ENCODE measurements around the gene ZER1. TPM values are rescaled to one million over a fixed set of nuclear protein-coding genes. Genes with fewer than 3 reads are reported as not detected.
A peak's percentile ranks its signal among the peaks of the same experiment; 100 is the strongest.
"Not testable (repeated sequence)": the region's sequence is repeated elsewhere in the genome, so short reads cannot be mapped to it uniquely, and the experiment has no call there.

ZER1 gene
- total and polyA plus RNA-seq, 5 donors from 2014 or later = 31.9 to 44.7 (median 38.1) TPM

DNA sequence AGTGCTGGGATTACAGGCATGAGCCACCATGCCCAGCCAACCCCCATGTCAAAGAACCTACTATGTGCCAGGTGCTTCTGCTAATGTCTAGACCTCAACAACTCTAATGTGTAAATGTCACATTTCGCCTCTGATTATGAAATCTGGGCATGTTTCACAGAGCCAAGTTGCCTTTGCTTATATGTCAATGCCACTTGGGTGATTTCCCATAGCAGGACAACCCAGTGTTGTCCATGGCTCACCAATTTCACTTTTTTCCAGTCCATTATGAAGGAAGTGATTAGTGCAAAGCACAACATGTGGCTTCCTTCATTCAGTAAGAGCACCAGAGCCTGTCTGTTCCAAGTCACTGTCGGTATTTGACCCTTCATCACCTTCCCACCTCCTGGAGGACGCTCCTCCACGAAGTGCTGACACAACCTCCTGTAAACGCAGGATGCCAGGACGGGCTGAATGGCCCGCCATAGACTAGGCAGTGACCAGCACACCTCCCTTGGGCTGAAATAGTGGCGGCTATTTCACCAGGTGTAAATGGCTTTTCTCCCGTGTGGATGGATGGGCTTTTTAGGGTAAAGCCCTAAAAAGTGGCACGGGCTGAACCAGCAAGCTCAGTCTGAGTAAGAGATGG is 70.4 kb downstream of the ZER1 start:
- Histone ChIP-seq H3K27ac (ENCODE audit: insufficient read depth, low read length, poor library complexity, severe bottlenecking) (no peak overlapping the region), H3K27me3 (ENCODE audit: control insufficient read depth, insufficient read depth, low read length) (no peaks in the 10 kb centered on the region), H3K4me3 (ENCODE audit: low read depth, low read length) (no peak overlapping the region), H3K9me3 (ENCODE audit: control insufficient read depth in 2 of 2, low read length in 2 of 2) (no peaks in the 10 kb centered on the region), H3K4me1 (ENCODE audit: control insufficient read depth, insufficient read depth, low read length, poor library complexity, severe bottlenecking) (peaks cover 20% of the 10 kb centered on the region), H3K36me3 (ENCODE audit: control insufficient read depth, insufficient read depth, low read length) (peaks cover 6% of the 10 kb centered on the region)
- Mint-ChIP-seq H3K9me3 (no peaks in the 10 kb centered on the region), H3K4me3 (peak overlapping the region; percentile 38 to 99 (median 86)), H3K36me3 (peaks cover under 1% of the 10 kb centered on the region), H3K4me1 (peaks cover 0 to 11% (median 6%) of the 10 kb centered on the region in 4 donors), H3K27me3 (no peaks in the 10 kb centered on the region), H3K27ac (peak overlapping the region in 1 of 3 donors; percentile 20)
- ATAC-seq (ENCODE audit: low read depth in 2 of 2) (no peak), DNase-seq (no peak)

DNA sequence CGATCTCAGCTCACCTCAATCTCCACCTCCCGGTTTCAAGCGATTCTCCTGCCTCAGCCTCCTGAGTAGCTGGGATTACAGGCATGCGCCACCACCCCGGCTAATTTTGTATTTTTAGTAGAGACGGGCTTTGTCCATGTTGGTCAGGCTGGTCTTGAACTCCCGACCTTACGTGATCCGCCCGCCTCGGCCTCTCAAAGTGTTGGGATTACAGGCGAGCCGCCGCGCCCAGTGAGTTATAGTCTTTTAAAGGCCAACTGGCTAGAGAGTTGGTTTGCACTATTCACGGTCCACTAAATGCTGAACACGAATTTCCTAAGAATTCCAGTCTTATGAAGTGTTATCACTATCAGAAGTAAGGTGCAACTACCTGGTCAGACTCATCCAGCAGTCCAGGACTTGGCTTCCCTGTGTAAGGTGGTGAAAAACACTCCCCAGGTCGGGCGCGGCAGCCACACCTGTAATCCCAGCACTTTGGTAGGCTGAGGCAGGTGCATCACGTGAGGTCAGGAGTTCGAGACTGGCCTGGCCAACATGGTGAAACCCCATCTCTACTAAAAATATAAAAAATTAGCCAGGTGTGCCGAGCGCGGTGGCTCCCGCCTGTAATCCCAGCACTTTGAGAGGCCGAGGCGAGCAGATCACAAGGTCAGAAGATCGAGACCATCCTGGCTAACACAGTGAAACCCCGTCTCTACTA is 72.5 kb downstream of the ZER1 start:
- peaks cover 0 to 11% (median 6%) of the 10 kb centered on the region in 4 donors for H3K4me1 Mint-ChIP-seq
- not testable (repeated sequence) for H3K27me3 Mint-ChIP-seq; H3K27ac ChIP-seq (ENCODE audit: insufficient read depth, low read length, poor library complexity, severe bottlenecking); ATAC-seq (ENCODE audit: low read depth in 2 of 2); DNase-seq; H3K9me3 Mint-ChIP-seq; H3K9me3 ChIP-seq (ENCODE audit: control insufficient read depth in 2 of 2, low read length in 2 of 2); H3K27me3 ChIP-seq (ENCODE audit: control insufficient read depth, insufficient read depth, low read length); H3K27ac Mint-ChIP-seq; H3K4me3 ChIP-seq (ENCODE audit: low read depth, low read length); H3K36me3 Mint-ChIP-seq; H3K4me3 Mint-ChIP-seq
- Histone ChIP-seq H3K4me1 (ENCODE audit: control insufficient read depth, insufficient read depth, low read length, poor library complexity, severe bottlenecking) (peaks cover 20% of the 10 kb centered on the region), H3K36me3 (ENCODE audit: control insufficient read depth, insufficient read depth, low read length) (peaks cover 22% of the 10 kb centered on the region)

DNA sequence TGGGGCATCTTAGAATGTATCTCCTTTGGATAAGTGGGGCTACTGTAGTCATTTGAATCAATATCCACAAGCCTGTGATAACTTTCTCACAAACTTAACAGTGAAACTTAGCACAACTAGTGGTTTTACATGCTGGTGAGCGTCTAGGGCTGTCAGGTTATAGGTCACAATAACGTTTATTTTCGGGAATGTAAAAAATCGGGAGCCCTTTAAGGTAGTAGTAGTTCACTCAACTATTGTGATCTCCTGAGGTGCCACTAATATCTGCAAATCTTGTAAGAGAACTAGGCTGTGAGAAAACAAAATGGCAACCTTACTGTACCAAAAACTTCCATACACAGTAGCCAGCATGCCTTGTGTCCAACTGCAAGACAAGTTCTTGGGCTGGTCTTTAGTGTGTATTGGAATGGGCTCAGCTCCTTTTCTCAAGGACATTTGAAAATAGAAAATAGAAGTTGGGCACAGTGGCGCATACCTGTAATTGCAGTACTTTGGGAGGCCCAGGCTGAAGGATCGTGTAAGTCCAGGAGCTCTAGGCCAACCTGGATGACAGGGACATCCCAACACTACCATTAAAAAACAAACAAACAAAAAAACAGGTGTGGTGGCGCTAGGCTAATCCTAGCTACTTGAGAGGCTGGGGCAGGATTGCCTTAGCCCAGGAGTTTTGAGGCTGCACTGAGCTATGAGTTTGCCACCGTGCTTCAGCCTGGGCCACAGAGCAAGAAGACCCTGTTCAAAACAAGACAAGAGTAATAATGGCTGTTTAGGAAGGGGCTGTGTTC is 74.6 kb downstream of the ZER1 start:
- Histone ChIP-seq H3K27ac (ENCODE audit: insufficient read depth, low read length, poor library complexity, severe bottlenecking) (no peak overlapping the region), H3K4me1 (ENCODE audit: control insufficient read depth, insufficient read depth, low read length, poor library complexity, severe bottlenecking) (peaks cover 4% of the 10 kb centered on the region), H3K9me3 (ENCODE audit: control insufficient read depth in 2 of 2, low read length in 2 of 2) (no peaks in the 10 kb centered on the region), H3K36me3 (ENCODE audit: control insufficient read depth, insufficient read depth, low read length) (peaks cover 43% of the 10 kb centered on the region), H3K27me3 (ENCODE audit: control insufficient read depth, insufficient read depth, low read length) (no peaks in the 10 kb centered on the region), H3K4me3 (ENCODE audit: low read depth, low read length) (no peak overlapping the region)
- H3K27ac Mint-ChIP-seq = no peak overlapping the region
- peaks cover 17% of the 10 kb centered on the region for H3K36me3 Mint-ChIP-seq
- DNase-seq (no peak), ATAC-seq (ENCODE audit: low read depth in 2 of 2) (no peak)
- H3K4me3 Mint-ChIP-seq = no peak overlapping the region
- no peaks in the 10 kb centered on the region for H3K27me3 Mint-ChIP-seq
- peaks cover 4 to 14% (median 13%) of the 10 kb centered on the region in 4 donors for H3K4me1 Mint-ChIP-seq
- no peaks in the 10 kb centered on the region for H3K9me3 Mint-ChIP-seq

DNA sequence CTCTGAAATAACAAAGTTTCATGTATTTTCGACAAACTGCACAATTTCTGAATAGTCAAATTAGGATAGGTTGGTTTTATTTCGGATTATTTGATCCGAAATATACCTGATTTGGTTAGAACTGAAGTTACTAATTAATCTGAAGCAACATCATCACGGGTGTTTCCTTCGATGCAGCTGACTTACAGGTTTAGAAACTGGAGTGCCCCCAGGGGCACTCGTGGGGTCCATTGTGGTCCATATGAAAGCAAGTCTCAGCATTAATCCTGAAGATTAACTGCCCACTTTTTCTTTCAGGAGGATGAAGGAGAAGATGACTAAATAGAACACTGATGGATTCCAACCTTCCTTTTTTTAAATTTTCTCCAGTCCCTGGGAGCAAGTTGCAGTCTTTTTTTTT is 77.4 kb downstream of the ZER1 start:
- Mint-ChIP-seq H3K4me3 (no peak overlapping the region), H3K27ac (no peak overlapping the region)

DNA sequence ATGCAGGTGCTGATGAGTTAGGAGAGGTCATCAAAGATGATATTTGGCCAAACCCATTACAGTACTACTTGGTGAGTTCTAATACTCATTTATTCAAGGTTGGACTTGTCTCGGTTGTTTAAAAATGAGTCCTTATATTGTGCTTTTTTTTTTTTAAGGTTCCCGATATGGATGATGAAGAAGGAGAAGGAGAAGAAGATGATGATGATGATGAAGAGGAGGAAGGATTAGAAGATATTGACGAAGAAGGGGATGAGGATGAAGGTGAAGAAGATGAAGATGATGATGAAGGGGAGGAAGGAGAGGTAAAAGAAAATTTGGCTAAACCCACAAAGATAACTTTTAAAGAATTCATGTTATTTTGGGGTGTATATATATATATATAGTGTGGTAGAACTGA is 78.0 kb downstream of the ZER1 start:
- not testable (repeated sequence) for H3K9me3 Mint-ChIP-seq; H3K27me3 Mint-ChIP-seq; H3K27ac ChIP-seq (ENCODE audit: insufficient read depth, low read length, poor library complexity, severe bottlenecking); DNase-seq; H3K27me3 ChIP-seq (ENCODE audit: control insufficient read depth, insufficient read depth, low read length); ATAC-seq (ENCODE audit: low read depth in 2 of 2); H3K4me3 ChIP-seq (ENCODE audit: low read depth, low read length); H3K9me3 ChIP-seq (ENCODE audit: control insufficient read depth in 2 of 2, low read length in 2 of 2)
- H3K36me3 ChIP-seq (ENCODE audit: control insufficient read depth, insufficient read depth, low read length) = peaks cover 47% of the 10 kb centered on the region
- Mint-ChIP-seq H3K27ac (peak overlapping the region in 2 of 3 donors; percentile 76 to 96), H3K4me1 (peaks cover 12 to 29% (median 22%) of the 10 kb centered on the region in 4 donors), H3K4me3 (peak overlapping the region in 1 of 4 donors; percentile 67), H3K36me3 (peaks cover 30% of the 10 kb centered on the region)
- peaks cover 15% of the 10 kb centered on the region for H3K4me1 ChIP-seq (ENCODE audit: control insufficient read depth, insufficient read depth, low read length, poor library complexity, severe bottlenecking)

More for the DNA sequence above, 77.4 kb downstream of the ZER1 start:
- ATAC-seq (ENCODE audit: low read depth in 2 of 2) = no peak
- Mint-ChIP-seq H3K36me3 (peaks cover 30% of the 10 kb centered on the region), H3K9me3 (no peaks in the 10 kb centered on the region), H3K27me3 (no peaks in the 10 kb centered on the region), H3K4me1 (peaks cover 12 to 29% (median 22%) of the 10 kb centered on the region in 4 donors)
- Histone ChIP-seq H3K27ac (ENCODE audit: insufficient read depth, low read length, poor library complexity, severe bottlenecking) (no peak overlapping the region), H3K9me3 (ENCODE audit: control insufficient read depth in 2 of 2, low read length in 2 of 2) (no peaks in the 10 kb centered on the region), H3K4me1 (ENCODE audit: control insufficient read depth, insufficient read depth, low read length, poor library complexity, severe bottlenecking) (peaks cover 15% of the 10 kb centered on the region), H3K36me3 (ENCODE audit: control insufficient read depth, insufficient read depth, low read length) (peaks cover 47% of the 10 kb centered on the region), H3K4me3 (ENCODE audit: low read depth, low read length) (no peak overlapping the region), H3K27me3 (ENCODE audit: control insufficient read depth, insufficient read depth, low read length) (no peaks in the 10 kb centered on the region)
- no peak for DNase-seq

DNA sequence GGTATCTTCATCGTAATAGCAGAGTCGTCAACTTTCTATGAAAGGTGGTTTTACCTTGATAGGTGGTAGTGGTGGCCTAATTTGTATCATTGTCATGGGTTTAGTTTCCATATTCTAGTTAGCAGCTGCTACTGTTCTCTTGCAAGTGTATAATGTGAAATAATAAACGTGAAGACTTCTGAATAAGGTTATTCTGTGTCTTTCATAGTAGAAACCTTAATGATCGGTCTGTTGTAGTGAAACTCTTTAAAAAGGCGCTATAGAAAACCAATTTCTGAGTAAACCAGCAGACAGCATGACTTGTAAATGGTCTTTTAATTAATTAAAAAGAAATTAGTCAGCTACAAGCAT is 81.1 kb downstream of the ZER1 start:
- peak overlapping the region; percentile 95 to 100 (median 96) for H3K27ac Mint-ChIP-seq
- peak overlapping the region; percentile 93 to 100 (median 96) for H3K4me3 Mint-ChIP-seq
- Histone ChIP-seq H3K27ac (ENCODE audit: insufficient read depth, low read length, poor library complexity, severe bottlenecking) (peak overlapping the region; percentile 68), H3K27me3 (ENCODE audit: control insufficient read depth, insufficient read depth, low read length) (no peaks in the 10 kb centered on the region), H3K4me1 (ENCODE audit: control insufficient read depth, insufficient read depth, low read length, poor library complexity, severe bottlenecking) (peaks cover 38% of the 10 kb centered on the region), H3K4me3 (ENCODE audit: low read depth, low read length) (peak overlapping the region; percentile 84), H3K9me3 (ENCODE audit: control insufficient read depth in 2 of 2, low read length in 2 of 2) (no peaks in the 10 kb centered on the region), H3K36me3 (ENCODE audit: control insufficient read depth, insufficient read depth, low read length) (peaks cover 34% of the 10 kb centered on the region)
- no peaks in the 10 kb centered on the region for H3K9me3 Mint-ChIP-seq
- peaks cover 5% of the 10 kb centered on the region for H3K27me3 Mint-ChIP-seq
- no peak for ATAC-seq (ENCODE audit: low read depth in 2 of 2)
- H3K36me3 Mint-ChIP-seq = peaks cover 26% of the 10 kb centered on the region
- peaks cover 25 to 54% (median 41%) of the 10 kb centered on the region in 4 donors for H3K4me1 Mint-ChIP-seq
- no peak for DNase-seq

DNA sequence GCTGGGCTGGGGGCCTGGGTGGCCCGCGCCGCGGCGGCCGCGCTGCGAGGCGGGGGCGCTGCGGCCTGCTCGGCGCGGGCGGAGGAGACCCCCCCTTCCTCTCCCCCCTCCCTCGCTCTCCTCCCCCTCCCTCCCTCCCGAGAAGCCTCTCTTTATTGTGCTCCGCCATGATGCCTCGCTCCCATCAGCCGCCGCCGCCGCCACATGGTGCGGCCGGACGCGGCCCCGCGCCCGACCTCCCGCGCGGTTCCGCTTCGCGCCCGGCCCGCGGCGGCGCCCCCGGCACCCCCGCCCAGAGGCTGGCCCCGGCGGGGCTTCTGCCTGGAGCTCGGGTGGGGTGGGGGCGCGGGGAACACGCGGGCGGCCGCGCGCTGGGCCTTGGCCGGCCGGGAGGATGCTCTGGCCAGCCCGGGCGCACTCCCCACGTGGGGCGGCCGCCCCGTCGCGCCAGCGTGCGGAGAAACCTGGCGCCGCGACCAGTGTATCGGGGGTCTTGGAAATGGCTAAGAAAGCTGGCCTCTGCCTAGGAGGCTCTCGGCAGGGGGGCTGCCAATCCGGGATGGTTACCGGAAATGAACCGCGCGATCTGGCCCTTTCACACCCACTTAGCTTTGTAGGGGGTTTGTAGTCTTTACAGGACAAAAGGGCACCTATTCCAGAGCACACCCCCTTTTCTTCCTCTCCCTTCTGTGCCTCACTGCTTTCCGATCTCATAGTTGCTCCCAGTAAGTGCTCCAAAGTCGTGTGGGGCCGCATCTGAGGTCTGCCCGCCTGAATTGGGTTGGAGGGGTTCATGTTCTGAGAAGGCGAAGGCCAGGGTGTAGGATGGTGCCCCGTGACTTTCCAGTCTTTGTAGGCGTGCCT is 81.7 kb downstream of the ZER1 start:
- ATAC-seq (ENCODE audit: low read depth in 2 of 2) (peak; percentile 11 to 20), DNase-seq (peak; percentile 38 to 76 (median 60))
- Mint-ChIP-seq H3K9me3 (no peaks in the 10 kb centered on the region), H3K4me3 (peak overlapping the region; percentile 93 to 100 (median 96)), H3K27me3 (peaks cover 5% of the 10 kb centered on the region), H3K4me1 (peaks cover 25 to 60% (median 46%) of the 10 kb centered on the region in 4 donors), H3K27ac (peak overlapping the region; percentile 95 to 100 (median 96)), H3K36me3 (peaks cover 26% of the 10 kb centered on the region)
- peaks cover 44% of the 10 kb centered on the region for H3K4me1 ChIP-seq (ENCODE audit: control insufficient read depth, insufficient read depth, low read length, poor library complexity, severe bottlenecking)
- H3K36me3 ChIP-seq (ENCODE audit: control insufficient read depth, insufficient read depth, low read length) = peaks cover 30% of the 10 kb centered on the region
- H3K9me3 ChIP-seq (ENCODE audit: control insufficient read depth in 2 of 2, low read length in 2 of 2) = no peaks in the 10 kb centered on the region
- peak overlapping the region; percentile 84 for H3K4me3 ChIP-seq (ENCODE audit: low read depth, low read length)
- no peaks in the 10 kb centered on the region for H3K27me3 ChIP-seq (ENCODE audit: control insufficient read depth, insufficient read depth, low read length)
- peak overlapping the region; percentile 68 for H3K27ac ChIP-seq (ENCODE audit: insufficient read depth, low read length, poor library complexity, severe bottlenecking)

Data from CD4-positive, CD25-positive, alpha-beta regulatory T cell (primary cell).